SJCRH30 (cell line): ENCODE measurements around the gene DENND1B. TPM values are rescaled to one million over a fixed set of nuclear protein-coding genes. Genes with fewer than 3 reads are reported as not detected.
"Not testable (repeated sequence)": the region's sequence is repeated elsewhere in the genome, so short reads cannot be mapped to it uniquely, and the experiment has no call there.

Experiments
- DNase-seq, 2 experiments: peaks; one replicate each; pipeline ENCODE4 v3.0.0-alpha.2; 2015 to 2020
- H3K27ac ChIP-seq: fragments of 250-450 bp; sonication (Bioruptor Pico); 2 replicates; pipeline ENCODE4 v1.5.1; 2020; ENCODE audit warnings: mild to moderate bottlenecking, moderate library complexity
- H3K27me3 ChIP-seq: fragments of 250-450 bp; sonication (Bioruptor Pico); 2 replicates; pipeline ENCODE4 v1.5.1; 2020; ENCODE audit warnings: mild to moderate bottlenecking, moderate library complexity
- H3K36me3 ChIP-seq: fragments of 250-450 bp; sonication (Bioruptor Pico); 2 replicates; pipeline ENCODE4 v1.5.1; 2020; ENCODE audit warnings: mild to moderate bottlenecking, moderate library complexity
- H3K4me1 ChIP-seq: fragments of 250-450 bp; sonication (Bioruptor Pico); 2 replicates; pipeline ENCODE4 v1.5.1; 2020; ENCODE audit warnings: mild to moderate bottlenecking, moderate library complexity
- H3K4me3 ChIP-seq: fragments of 250-450 bp; sonication (Bioruptor Pico); 2 replicates; pipeline ENCODE4 v1.5.1; 2020; ENCODE audit warnings: mild to moderate bottlenecking, moderate library complexity
- H3K9me3 ChIP-seq: fragments of 250-450 bp; sonication (Bioruptor Pico); replicated peaks from 2 replicates; pipeline ENCODE4 v1.5.1; 2020; ENCODE audit warnings: mild to moderate bottlenecking, moderate library complexity
- total RNA-seq: library from RNA; depleted of rRNA; stranded (reverse); fragments of >200 nt; shearing (Covaris generic); gene quantifications from 2 replicates; pipeline ENCODE4 v1.2.3, GENCODE V29; 2014

The DENND1B gene
- total RNA-seq, 1 experiment from 2014 or later, result 4.2 TPM

- H3K27ac ChIP-seq, result no peak overlapping the region
- H3K4me1 ChIP-seq, result no peaks in the 10 kb centered on the region
- H3K4me3 ChIP-seq, result no peak overlapping the region
- DNase-seq, result no peak
- no peaks in the 10 kb centered on the region for H3K36me3 ChIP-seq
- H3K27me3 ChIP-seq, result no peaks in the 10 kb centered on the region
- H3K9me3 ChIP-seq, result no peaks in the 10 kb centered on the region
Observed at GRCh38 chr1:197510691-197511378, 264.4 kb downstream of the DENND1B start.

- Histone ChIP-seq H3K4me3 (no peak overlapping the region), H3K27ac (no peak overlapping the region), H3K4me1 (no peaks in the 10 kb centered on the region), H3K36me3 (no peaks in the 10 kb centered on the region), H3K9me3 (no peaks in the 10 kb centered on the region), H3K27me3 (no peaks in the 10 kb centered on the region)
- DNase-seq, result no peak
Observed at GRCh38 chr1:197496722-197497121, 278.6 kb downstream of the DENND1B start.

- not testable (repeated sequence) for H3K27me3 ChIP-seq, H3K9me3 ChIP-seq, H3K4me3 ChIP-seq, H3K4me1 ChIP-seq, DNase-seq, H3K36me3 ChIP-seq, H3K27ac ChIP-seq
Observed at GRCh38 chr1:197491505-197491904, 283.8 kb downstream of the DENND1B start.

- H3K27ac ChIP-seq, result peak overlapping the region; percentile 38; the same call in 1 of the 2 replicates
- H3K4me1 ChIP-seq, result peaks cover 5% of the 10 kb centered on the region; the same call in 1 of the 2 replicates
- peak; percentile 72 to 80 for DNase-seq
- H3K9me3 ChIP-seq, result no peaks in the 10 kb centered on the region
- no peak overlapping the region for H3K4me3 ChIP-seq
- H3K36me3 ChIP-seq, result no peaks in the 10 kb centered on the region
- H3K27me3 ChIP-seq, result no peaks in the 10 kb centered on the region
Observed at GRCh38 chr1:197486946-197487345, 288.3 kb downstream of the DENND1B start.

- DNase-seq, result peak; percentile 6 to 25
Observed at GRCh38 chr1:197485790-197486189, 289.5 kb downstream of the DENND1B start.

GRCh38 chr1:197481101-197481500, 294.2 kb downstream of the DENND1B start:
- Histone ChIP-seq H3K4me1 (no peaks in the 10 kb centered on the region), H3K27me3 (no peaks in the 10 kb centered on the region), H3K9me3 (no peaks in the 10 kb centered on the region), H3K36me3 (no peaks in the 10 kb centered on the region), H3K4me3 (no peak overlapping the region), H3K27ac (no peak overlapping the region)
- peak; percentile 33 to 59 for DNase-seq

More at GRCh38 chr1:197485790-197486189, 289.5 kb downstream of the DENND1B start:
- H3K36me3 ChIP-seq, result no peaks in the 10 kb centered on the region
- H3K27me3 ChIP-seq, result no peaks in the 10 kb centered on the region
- H3K9me3 ChIP-seq, result no peaks in the 10 kb centered on the region
- H3K27ac ChIP-seq, result no peak overlapping the region
- H3K4me1 ChIP-seq, result peaks cover 5% of the 10 kb centered on the region; the same call in 1 of the 2 replicates
- H3K4me3 ChIP-seq, result no peak overlapping the region

- Histone ChIP-seq H3K9me3 (no peaks in the 10 kb centered on the region), H3K27me3 (no peaks in the 10 kb centered on the region), H3K4me1 (no peaks in the 10 kb centered on the region), H3K4me3 (no peak overlapping the region), H3K27ac (no peak overlapping the region), H3K36me3 (no peaks in the 10 kb centered on the region)
- DNase-seq, result no peak
Observed at GRCh38 chr1:197480446-197480845, 294.8 kb downstream of the DENND1B start.

GRCh38 chr1:197472141-197472540, 303.1 kb downstream of the DENND1B start:
- Histone ChIP-seq H3K36me3 (no peaks in the 10 kb centered on the region), H3K4me3 (no peak overlapping the region), H3K27me3 (no peaks in the 10 kb centered on the region), H3K9me3 (no peaks in the 10 kb centered on the region), H3K4me1 (no peaks in the 10 kb centered on the region), H3K27ac (no peak overlapping the region)
- DNase-seq, result no peak

GRCh38 chr1:197471248-197471985, 303.9 kb downstream of the DENND1B start:
- Histone ChIP-seq H3K27ac (no peak overlapping the region), H3K4me1 (no peaks in the 10 kb centered on the region), H3K4me3 (no peak overlapping the region)

GRCh38 chr1:197470330-197470729, 304.9 kb downstream of the DENND1B start:
- Histone ChIP-seq H3K36me3 (no peaks in the 10 kb centered on the region), H3K27me3 (no peaks in the 10 kb centered on the region), H3K4me3 (no peak overlapping the region), H3K27ac (no peak overlapping the region), H3K9me3 (no peaks in the 10 kb centered on the region), H3K4me1 (no peaks in the 10 kb centered on the region)
- DNase-seq, result no peak

More at GRCh38 chr1:197471248-197471985, 303.9 kb downstream of the DENND1B start:
- no peak for DNase-seq
- Histone ChIP-seq H3K36me3 (no peaks in the 10 kb centered on the region), H3K27me3 (no peaks in the 10 kb centered on the region), H3K9me3 (no peaks in the 10 kb centered on the region)

GRCh38 chr1:197469620-197470210, 305.6 kb downstream of the DENND1B start:
- Histone ChIP-seq H3K4me3 (no peak overlapping the region), H3K27me3 (no peaks in the 10 kb centered on the region), H3K9me3 (no peaks in the 10 kb centered on the region), H3K27ac (no peak overlapping the region), H3K36me3 (no peaks in the 10 kb centered on the region), H3K4me1 (no peaks in the 10 kb centered on the region)
- no peak for DNase-seq

GRCh38 chr1:197468543-197469175, 306.6 kb downstream of the DENND1B start:
- no peak for DNase-seq
- H3K27ac ChIP-seq, result no peak overlapping the region

GRCh38 chr1:197467881-197468280, 307.4 kb downstream of the DENND1B start:
- no peaks in the 10 kb centered on the region for H3K4me1 ChIP-seq
- no peak overlapping the region for H3K27ac ChIP-seq
- no peaks in the 10 kb centered on the region for H3K27me3 ChIP-seq
- DNase-seq, result no peak
- H3K36me3 ChIP-seq, result no peaks in the 10 kb centered on the region
- no peak overlapping the region for H3K4me3 ChIP-seq
- no peaks in the 10 kb centered on the region for H3K9me3 ChIP-seq

More at GRCh38 chr1:197468543-197469175, 306.6 kb downstream of the DENND1B start:
- H3K27me3 ChIP-seq, result no peaks in the 10 kb centered on the region
- H3K4me3 ChIP-seq, result no peak overlapping the region
- no peaks in the 10 kb centered on the region for H3K9me3 ChIP-seq
- H3K36me3 ChIP-seq, result no peaks in the 10 kb centered on the region
- H3K4me1 ChIP-seq, result no peaks in the 10 kb centered on the region

GRCh38 chr1:197466813-197467212, 308.5 kb downstream of the DENND1B start:
- H3K9me3 ChIP-seq, result no peaks in the 10 kb centered on the region
- DNase-seq, result no peak
- no peaks in the 10 kb centered on the region for H3K27me3 ChIP-seq
- no peak overlapping the region for H3K4me3 ChIP-seq
- H3K36me3 ChIP-seq, result no peaks in the 10 kb centered on the region
- no peaks in the 10 kb centered on the region for H3K4me1 ChIP-seq
- no peak overlapping the region for H3K27ac ChIP-seq
